Suppressor macrophage (primary cell): ENCODE measurements around the gene MCTP1.
"Not testable (repeated sequence)": the region's sequence is repeated elsewhere in the genome, so short reads cannot be mapped to it uniquely, and the experiment has no call there.

ENCODE experiments used
- DNase-seq, 4 experiments: peaks; one replicate each; pipeline ENCODE4 v3.0.0-alpha.2; 2020 to 2022

Gene MCTP1

DNA sequence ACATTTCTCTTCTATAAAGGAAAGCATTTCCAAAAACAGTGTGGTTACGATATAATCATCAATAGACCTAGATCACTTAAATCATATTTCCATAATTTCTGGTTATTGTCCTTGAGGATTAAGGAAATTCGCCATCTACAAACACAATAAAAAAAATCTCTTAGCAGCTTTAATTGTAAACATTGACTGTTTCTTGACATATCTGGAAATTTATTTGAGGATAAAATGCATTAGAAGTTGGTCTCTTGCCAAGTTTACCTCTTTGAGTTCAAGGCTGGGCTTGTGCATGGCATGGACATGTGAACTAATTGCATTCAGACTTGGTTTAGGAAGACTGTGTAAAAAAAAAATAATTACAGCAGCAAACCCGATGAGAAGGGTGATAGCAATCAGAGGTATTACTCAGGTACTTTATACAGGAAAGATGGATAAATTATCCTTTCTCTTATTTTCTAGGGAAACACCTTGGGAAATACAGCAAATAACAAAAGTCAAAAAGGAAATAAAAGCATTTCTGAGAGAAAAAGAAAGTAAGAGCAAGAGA, 428.6 kb downstream of the MCTP1 start:
- no peak for DNase-seq

- DNase-seq, result no peak
Observed at GRCh38 chr5:94855543-94855942, 429.4 kb downstream of the MCTP1 start.

- no peak for DNase-seq
Observed at GRCh38 chr5:94853120-94853519, 431.8 kb downstream of the MCTP1 start.

DNA sequence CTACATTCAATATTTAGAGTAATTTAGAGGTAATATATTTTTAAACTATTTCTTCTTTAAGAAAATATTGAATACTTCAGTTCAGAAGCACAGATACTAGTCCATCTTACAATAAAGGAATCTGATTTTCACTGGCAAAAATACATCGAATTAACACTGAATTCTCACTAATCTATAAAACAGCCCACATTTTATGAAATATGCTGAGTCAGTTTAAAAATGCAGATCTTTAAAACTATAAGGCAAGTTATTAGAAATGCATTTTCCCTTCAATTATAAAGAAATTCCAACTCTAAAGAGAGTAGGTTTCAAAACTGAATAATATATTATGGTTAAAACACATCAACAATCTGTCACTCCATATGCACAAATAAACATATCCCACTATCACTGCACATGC, 433.9 kb downstream of the MCTP1 start:
- DNase-seq, result no peak

DNA sequence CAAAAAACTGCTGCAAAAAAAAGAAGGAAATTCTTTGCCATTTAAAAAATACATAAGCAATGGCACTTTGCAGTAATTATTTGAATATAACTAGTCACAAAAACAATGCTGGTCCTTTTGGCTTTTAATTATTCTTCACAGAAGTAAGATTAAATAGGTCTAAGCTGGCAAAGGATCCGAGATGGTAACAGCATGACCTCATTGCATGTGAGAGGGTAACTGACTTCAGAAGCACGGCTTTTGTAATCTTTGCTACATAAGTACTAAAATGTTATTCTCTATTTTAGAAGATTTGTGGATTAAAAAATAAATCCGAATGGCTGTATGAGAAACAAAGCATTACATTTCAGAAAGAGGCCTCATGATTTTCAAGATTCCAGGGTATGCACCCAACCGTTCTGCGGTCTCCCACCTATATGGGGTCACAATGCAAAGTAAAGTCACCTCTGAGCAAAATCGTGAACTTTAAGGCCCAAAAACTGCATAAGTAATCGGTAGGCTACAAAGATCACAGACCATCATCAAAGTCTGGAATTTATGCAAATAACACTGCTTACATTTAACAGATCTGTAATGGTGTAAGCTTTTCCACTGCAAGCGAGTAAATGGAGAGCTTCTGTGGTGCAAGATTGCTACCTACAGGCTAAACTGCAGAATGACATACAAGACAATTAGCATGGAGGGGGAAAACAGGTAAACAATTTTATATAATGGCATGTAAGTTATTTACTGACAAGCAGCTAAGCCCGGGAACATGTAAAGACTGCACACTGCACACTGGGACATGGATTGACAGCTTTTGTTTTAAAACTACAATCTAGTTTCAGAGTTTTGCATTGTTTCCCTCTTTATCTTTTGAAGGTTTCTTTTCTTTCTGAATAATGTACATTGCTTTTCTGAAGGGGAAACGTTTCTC, 434.8 kb downstream of the MCTP1 start:
- DNase-seq, result peak in 3 of 4 experiments; percentile 1 to 16 (median 15)

DNA sequence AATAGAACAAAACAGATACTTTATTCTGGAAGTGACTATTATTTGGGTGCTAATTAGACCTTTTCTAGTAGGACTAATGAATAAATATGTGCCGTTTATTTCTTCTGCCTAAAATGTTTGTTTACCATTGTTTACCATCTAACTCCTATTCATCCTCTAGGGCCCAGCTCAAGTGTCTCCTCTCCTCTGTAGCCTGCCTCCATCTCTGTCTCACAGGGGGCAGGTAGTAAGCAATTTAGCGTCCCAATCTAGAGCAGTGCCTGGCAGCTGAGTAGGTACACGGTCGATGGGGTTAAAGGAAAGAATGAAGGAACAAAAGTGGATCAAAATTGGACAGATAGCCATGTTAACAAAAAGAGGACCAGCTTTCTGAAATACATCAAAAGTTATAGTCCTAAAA, 435.6 kb downstream of the MCTP1 start:
- no peak for DNase-seq

DNA sequence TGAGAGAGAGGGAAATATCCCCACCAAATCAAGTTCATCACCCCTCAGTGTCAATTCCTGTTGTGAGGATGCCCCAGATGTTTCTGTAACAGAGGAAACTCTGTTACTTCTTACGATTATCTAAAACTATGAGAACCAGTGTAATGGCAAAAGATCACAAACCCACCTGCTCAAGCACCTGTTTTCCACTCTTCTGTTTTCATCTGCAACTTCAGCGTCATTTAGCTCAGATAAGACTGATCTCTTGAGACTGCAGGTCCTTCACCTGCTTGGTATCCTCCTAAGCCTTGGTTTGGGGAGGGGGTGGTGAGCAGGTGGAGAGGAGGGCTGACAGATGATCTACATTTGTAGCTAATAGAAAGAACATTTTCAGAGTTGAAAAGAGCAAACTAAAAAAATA, 437.2 kb downstream of the MCTP1 start:
- no peak for DNase-seq

DNA sequence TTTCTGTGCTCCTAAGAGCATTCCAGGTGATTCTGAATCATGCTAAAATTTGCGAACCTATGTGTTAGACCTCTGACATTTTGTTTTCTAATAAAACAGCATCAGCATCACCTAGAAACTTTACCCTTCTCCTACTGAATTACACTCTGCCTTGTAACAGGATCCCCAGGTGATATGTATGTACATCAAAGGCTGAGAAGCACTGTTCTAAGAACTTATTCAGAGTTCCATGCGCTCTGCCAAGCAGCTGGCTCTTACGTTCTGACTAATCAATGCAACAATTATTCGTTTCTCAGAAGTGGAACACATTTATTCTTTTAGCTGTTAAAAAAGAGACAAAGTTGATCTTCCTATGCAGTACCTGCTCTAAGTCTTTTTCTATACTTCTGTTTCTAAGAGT, 437.9 kb downstream of the MCTP1 start:
- no peak for DNase-seq

DNA sequence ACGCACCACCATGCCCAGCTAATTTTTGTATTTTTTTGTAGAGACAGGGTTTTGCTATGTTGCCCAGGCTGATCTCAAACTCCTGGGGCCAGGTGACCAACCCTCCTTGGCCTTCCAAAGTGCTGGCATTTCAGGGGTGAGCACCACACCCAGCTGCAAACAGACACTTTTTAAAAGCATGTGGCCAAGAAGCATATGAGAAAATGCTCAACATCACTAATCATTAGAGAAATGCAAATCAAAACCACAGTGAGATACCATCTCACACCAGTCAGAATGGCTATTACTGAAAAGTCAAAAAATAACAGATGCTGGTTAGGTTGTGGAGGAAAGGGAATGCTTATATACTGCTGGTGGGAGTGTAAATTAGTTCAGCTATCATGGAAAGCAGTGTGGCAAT, 439.2 kb downstream of the MCTP1 start:
- not testable (repeated sequence) for DNase-seq

DNA sequence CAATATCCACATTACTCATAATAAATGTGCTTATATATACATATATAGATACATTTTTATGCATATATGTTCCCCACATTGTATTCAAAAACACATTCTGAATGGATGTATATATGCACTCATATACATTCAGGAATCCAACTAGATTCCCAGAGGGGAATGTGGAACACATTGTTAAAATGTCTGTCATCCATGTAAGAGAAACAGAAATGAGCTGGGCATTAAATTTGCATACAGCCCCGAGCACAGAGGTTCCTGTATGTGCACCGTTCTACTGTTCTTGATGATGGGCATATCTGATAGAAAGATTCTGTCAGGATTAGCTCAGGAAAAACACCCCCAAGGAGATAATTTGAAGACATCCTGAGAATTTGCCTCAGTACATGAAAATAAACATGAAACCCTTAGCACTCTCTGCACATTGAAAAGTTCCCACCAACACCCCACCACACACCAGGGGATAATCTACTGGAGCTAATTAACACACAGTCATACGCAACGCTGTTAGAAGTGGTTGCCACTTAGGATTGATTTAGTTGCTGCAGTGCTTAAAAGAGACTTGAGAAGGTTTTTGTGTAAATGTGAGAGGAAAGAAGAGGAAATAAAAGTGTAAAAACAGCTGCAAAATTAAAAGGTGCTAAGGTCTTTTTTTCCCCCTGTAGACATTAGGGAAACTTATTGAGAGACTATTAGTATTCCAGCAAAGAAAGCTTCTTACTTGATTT, 443.1 kb downstream of the MCTP1 start:
- no peak for DNase-seq

DNA sequence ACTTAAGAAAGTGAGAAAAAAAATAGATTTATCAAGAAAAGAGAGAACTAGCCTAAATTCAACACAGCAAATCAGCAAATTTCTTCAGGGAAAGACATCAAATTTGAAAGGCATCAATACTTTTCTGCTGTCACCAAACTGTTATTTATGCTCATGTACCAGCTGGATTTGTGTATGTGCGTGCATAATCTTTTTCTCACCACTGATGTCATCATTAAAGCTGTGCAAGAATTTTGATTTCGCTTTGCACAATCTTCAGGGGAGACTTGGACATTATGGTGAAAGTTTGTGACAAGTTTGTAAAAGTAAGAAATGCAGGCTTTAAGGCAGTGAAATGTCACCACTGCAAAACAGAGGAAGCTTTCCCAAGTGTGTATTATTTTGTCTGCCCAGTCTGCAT, 451.0 kb downstream of the MCTP1 start:
- DNase-seq, result no peak

DNA sequence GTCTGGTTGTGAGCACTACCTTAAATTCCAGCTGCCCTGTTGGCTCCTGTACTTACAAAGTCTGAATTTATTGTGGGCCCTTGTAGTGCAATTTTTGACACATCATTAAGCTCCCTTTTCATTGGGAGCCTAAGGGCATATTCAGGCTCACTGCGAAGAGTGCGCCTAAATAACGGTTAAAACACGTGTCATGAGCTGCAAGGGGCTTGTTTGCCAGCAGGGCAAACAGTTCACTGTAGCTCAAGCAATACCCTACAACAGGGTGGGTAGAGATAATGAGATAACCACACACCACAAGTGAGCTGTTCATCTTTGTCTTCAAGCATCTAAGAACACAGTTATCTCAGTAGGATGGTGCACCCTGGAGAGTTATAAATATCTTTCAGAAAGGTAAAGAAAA, 452.2 kb downstream of the MCTP1 start:
- DNase-seq, result no peak

- peak in 3 of 4 experiments; percentile 2 to 19 (median 8) for DNase-seq
Observed at GRCh38 chr5:94830520-94830919, 454.4 kb downstream of the MCTP1 start.

DNA sequence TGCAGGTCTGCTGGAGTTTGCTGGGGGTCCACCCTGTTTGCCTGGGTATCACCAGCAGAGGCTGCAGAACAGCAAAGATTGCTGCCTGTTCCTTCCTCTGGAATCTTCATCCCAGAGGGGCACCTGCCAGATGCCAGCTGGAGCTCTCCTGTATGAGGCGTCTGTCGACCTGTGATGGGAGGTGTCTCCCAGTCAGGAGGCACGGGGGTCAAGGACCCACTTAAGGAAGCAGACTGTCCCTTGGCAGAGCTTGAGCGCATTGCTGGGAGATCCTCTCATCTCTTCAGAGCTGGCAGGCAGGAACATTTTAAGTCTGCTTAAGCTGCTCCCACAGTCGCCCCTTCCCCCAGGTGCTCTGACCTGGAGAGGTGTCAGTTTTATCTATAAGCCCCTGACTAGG, 456.7 kb downstream of the MCTP1 start:
- not testable (repeated sequence) for DNase-seq

- no peak for DNase-seq
Observed at GRCh38 chr5:94820488-94820887, 464.4 kb downstream of the MCTP1 start.

GRCh38 chr5:94818904-94819303, 466.0 kb downstream of the MCTP1 start:
- DNase-seq, result no peak

- DNase-seq, result no peak
Observed at GRCh38 chr5:94815313-94816039, 469.4 kb downstream of the MCTP1 start.

- DNase-seq, result no peak
Observed at GRCh38 chr5:94812232-94812631, 472.7 kb downstream of the MCTP1 start.

DNA sequence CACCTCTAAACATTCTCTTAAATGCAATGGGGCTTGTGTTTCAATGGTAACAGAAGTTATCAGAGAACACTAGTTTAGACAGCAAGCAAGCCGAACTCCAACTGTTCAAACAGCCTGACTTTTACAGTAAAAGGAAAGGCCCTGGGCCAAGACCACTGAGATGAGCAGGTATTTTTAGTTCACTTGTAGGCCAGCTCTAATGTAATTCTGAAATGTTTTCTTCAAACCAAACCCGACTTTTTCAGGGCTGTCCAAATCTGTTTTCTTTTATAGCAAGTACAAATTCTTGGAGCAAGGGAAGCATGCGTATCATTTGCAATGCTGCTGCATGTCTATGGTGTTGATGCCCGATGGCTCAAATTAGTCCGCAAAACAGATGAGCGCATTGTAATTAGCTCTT, 473.6 kb downstream of the MCTP1 start:
- no peak for DNase-seq

DNA sequence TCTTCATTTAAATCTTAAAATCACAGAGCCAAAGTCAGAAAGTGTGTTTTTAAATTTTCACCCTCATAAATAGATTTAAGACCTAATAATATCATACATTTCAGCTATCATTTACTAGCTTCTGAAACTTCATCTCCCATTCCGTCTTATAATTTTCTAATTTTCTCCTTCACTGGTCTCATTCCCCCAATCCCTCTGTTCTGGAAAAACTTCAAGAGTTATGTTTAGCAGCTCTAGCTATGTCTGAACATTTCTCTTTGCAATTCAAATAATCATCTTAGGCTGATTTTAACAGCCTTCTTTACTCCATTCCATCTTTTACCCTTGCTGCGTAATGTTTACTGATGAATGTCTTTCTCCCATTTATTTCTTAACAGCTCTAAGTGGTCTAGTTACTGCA, 474.0 kb downstream of the MCTP1 start:
- no peak for DNase-seq

- no peak for DNase-seq
Observed at GRCh38 chr5:94810281-94810680, 474.6 kb downstream of the MCTP1 start.

DNA sequence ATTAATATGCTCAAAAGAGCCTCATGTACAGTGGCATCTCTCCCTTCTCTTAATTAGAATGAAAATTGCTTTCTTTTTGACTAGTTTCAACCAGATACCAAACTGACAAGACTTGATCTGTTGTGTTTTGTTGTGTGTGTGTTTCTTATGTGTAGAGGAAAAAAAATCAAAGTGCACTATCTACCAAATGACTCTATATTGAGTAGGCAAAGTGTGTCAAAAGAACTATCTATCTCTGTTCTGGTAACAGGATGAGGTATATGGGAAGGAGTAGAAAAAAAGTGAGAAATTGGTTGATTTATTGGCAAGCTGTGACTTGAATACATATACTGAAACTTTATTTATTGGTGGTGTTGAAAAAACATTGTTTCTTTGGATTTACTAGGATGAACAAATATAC, 476.4 kb downstream of the MCTP1 start:
- DNase-seq, result no peak

- no peak for DNase-seq
Observed at GRCh38 chr5:94807985-94808384, 476.9 kb downstream of the MCTP1 start.
